Measurements from ENCODE around the gene GJB4.

The GJB4 gene

DNA sequence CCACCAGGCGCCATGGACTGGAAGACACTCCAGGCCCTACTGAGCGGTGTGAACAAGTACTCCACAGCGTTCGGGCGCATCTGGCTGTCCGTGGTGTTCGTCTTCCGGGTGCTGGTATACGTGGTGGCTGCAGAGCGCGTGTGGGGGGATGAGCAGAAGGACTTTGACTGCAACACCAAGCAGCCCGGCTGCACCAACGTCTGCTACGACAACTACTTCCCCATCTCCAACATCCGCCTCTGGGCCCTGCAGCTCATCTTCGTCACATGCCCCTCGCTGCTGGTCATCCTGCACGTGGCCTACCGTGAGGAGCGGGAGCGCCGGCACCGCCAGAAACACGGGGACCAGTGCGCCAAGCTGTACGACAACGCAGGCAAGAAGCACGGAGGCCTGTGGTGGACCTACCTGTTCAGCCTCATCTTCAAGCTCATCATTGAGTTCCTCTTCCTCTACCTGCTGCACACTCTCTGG, 25.2 kb downstream of the GJB4 start:
- DNase-seq (ENCODE audit: low read depth), result no peak
- no peak overlapping the region for H3K4me3 ChIP-seq (ENCODE audit: low read length)
- TF ChIP-seq CTCF (conservative IDR thresholded peaks at IDR 0.05; ENCODE audit: low read length), result no peak

DNA sequence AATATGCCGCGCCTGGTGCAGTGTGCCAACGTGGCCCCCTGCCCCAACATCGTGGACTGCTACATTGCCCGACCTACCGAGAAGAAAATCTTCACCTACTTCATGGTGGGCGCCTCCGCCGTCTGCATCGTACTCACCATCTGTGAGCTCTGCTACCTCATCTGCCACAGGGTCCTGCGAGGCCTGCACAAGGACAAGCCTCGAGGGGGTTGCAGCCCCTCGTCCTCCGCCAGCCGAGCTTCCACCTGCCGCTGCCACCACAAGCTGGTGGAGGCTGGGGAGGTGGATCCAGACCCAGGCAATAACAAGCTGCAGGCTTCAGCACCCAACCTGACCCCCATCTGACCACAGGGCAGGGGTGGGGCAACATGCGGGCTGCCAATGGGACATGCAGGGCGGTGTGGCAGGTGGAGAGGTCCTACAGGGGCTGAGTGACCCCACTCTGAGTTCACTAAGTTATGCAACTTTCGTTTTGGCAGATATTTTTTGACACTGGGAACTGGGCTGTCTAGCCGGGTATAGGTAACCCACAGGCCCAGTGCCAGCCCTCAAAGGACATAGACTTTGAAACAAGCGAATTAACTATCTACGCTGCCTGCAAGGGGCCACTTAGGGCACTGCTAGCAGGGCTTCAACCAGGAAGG, 25.8 kb downstream of the GJB4 start:
- TF ChIP-seq CTCF (conservative IDR thresholded peaks at IDR 0.05; ENCODE audit: low read length), result no peak
- no peak overlapping the region for H3K4me3 ChIP-seq (ENCODE audit: low read length)

DNA sequence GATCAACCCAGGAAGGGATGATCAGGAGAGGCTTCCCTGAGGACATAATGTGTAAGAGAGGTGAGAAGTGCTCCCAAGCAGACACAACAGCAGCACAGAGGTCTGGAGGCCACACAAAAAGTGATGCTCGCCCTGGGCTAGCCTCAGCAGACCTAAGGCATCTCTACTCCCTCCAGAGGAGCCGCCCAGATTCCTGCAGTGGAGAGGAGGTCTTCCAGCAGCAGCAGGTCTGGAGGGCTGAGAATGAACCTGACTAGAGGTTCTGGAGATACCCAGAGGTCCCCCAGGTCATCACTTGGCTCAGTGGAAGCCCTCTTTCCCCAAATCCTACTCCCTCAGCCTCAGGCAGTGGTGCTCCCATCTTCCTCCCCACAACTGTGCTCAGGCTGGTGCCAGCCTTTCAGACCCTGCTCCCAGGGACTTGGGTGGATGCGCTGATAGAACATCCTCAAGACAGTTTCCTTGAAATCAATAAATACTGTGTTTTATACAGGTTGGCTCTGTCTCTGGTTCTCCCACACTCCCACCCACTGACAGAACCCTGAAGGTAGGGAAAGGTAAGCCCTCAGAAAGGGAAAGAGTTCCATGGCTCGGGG, 26.4 kb downstream of the GJB4 start:
- H3K4me3 ChIP-seq (ENCODE audit: low read length), result no peak overlapping the region
- TF ChIP-seq CTCF (conservative IDR thresholded peaks at IDR 0.05; ENCODE audit: low read length), result no peak
- DNase-seq (ENCODE audit: low read depth), result no peak

More for the DNA sequence above, 25.8 kb downstream of the GJB4 start:
- no peak for DNase-seq (ENCODE audit: low read depth)

- TF ChIP-seq CTCF (conservative IDR thresholded peaks at IDR 0.05; ENCODE audit: low read length), result peak; percentile 88
- H3K4me3 ChIP-seq (ENCODE audit: low read length), result no peak overlapping the region
- peak; percentile 70 for DNase-seq (ENCODE audit: low read depth)
Measured at GRCh38 chr1:34786521-34787325, 27.2 kb downstream of the GJB4 start.

- DNase-seq (ENCODE audit: low read depth), result peak; percentile 25
- peak; percentile 19 for TF ChIP-seq CTCF (conservative IDR thresholded peaks at IDR 0.05; ENCODE audit: low read length)
- no peak overlapping the region for H3K4me3 ChIP-seq (ENCODE audit: low read length)
Measured at GRCh38 chr1:34787461-34788420, 28.2 kb downstream of the GJB4 start.

- no peak overlapping the region for H3K4me3 ChIP-seq (ENCODE audit: low read length)
- DNase-seq (ENCODE audit: low read depth), result no peak
- no peak for TF ChIP-seq CTCF (conservative IDR thresholded peaks at IDR 0.05; ENCODE audit: low read length)
Measured at GRCh38 chr1:34790985-34791384, 31.4 kb downstream of the GJB4 start.

All from AG10803 (cell line).